ENCODE data around the gene INPP5A. TPM values are rescaled to one million over a fixed set of nuclear protein-coding genes. Genes with fewer than 3 reads are reported as not detected.
"Not testable (repeated sequence)": the region's sequence is repeated elsewhere in the genome, so short reads cannot be mapped to it uniquely, and the experiment has no call there.

Gene INPP5A
- total RNA-seq, 2 donors from 2014 or later, result 14.8 to 18.6 TPM

DNA sequence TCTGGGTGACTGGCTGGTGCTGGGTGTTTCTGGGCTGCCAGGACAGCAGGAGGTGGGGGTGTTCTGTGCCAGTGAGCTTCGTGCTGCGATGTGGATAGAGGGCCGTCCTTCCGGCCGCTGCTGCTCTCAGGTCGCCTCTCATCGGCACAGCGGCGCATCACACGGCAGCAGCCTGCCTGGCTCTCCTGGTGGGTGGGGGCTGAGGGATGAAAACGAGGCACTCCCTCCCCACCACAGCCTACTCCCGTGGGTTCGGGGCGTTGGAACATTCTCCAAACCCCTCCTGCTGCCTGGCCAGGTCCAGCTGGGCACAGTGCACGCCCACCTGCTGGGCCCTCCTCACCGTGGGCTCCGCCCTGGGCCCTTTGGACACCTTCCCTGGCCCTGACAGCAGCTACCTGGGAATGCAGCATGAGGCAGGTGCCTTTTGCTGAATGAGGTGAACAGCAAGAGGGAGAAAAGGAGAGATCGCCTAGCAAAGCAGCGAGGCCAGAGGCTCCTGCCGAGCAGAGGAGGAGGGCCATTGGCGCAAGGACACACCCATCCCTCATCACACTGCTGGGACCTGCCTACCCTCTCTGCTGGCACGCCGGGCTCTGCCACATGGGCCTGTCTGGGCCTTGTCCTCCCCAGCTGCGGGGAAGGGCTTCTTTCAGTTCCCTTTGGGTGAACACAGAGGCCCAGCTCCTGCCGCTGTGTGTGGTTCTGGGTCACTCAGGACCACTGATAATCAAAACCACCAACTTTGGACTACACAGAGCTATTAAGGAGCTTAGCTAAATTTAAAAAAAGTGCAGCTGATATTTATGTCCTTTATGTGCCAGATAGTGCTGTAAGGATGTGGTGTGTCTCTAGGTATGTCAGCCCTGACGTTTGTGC, 33.4 kb downstream of the INPP5A start:
- H3K27me3 Mint-ChIP-seq, result no peaks in the 10 kb centered on the region
- H3K4me3 Mint-ChIP-seq, result no peak overlapping the region
- H3K9me3 Mint-ChIP-seq, result no peaks in the 10 kb centered on the region
- no peak for DNase-seq (ENCODE audit: low spot score)
- H3K36me3 Mint-ChIP-seq, result no peaks in the 10 kb centered on the region
- ATAC-seq, result no peak
- H3K27ac Mint-ChIP-seq, result no peak overlapping the region
- H3K4me1 Mint-ChIP-seq (ENCODE audit: low read depth in 2 of 2), result peaks cover 7 to 15% of the 10 kb centered on the region in 2 donors

DNA sequence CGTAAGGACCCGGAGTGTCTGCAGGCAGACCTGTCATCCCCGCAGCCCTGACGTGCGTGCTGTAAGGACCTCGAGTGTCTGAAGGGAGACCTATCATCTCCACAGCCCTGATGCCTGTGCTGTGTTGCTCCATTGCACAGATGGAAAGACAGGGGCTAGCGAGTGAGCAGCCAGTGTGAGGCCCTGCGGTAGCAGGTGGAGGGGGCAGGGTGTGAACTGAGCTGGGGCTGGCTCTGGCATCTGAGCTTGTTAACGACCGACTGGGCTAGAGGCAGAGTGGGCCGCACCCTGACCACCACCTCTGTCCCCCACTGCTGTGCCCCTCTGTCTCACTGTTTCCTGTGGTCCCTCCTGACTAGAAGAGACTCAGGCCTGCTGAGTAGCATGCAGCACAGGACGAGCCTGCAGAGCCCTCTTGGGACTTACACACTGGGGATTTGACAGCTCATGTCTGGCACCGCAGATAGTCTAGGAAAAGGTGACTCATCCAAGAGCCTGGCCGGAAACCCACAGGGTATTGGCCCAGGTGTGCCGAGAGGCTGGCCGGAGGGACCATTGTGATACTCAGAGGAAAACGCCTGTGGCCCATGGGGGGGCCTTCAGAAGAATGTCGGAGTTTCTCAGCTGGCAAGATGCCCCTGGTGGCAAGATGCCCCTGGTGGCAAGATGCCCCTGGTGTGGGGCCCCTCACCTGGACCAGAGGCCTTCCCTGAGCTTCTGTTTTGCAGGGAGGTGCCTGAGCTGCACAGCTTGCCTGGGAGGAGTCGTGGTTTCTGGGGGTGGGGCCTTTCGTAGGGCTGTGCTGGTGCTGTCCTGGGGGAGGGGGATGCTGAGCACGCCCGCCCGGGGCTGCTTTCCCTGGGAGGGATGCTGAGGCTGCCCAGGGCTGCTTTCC, 34.3 kb downstream of the INPP5A start:
- Mint-ChIP-seq H3K4me3 (no peak overlapping the region), H3K4me1 (ENCODE audit: low read depth in 2 of 2) (peaks cover 6 to 24% of the 10 kb centered on the region in 2 donors), H3K27me3 (no peaks in the 10 kb centered on the region), H3K36me3 (no peaks in the 10 kb centered on the region), H3K27ac (no peak overlapping the region), H3K9me3 (no peaks in the 10 kb centered on the region)
- DNase-seq (ENCODE audit: low spot score) (peak; percentile 82), ATAC-seq (peak; percentile 79 to 83)

- DNase-seq (ENCODE audit: low spot score) (no peak), ATAC-seq (no peak)
- no peaks in the 10 kb centered on the region for H3K27me3 Mint-ChIP-seq
- no peaks in the 10 kb centered on the region for H3K36me3 Mint-ChIP-seq
- H3K4me1 Mint-ChIP-seq (ENCODE audit: low read depth in 2 of 2), result peaks cover 6 to 24% of the 10 kb centered on the region in 2 donors
- no peak overlapping the region for H3K27ac Mint-ChIP-seq
- H3K4me3 Mint-ChIP-seq, result no peak overlapping the region
- H3K9me3 Mint-ChIP-seq, result no peaks in the 10 kb centered on the region
Measured at GRCh38 chr10:132572545-132572937, 35.0 kb downstream of the INPP5A start.

- not testable (repeated sequence) for H3K36me3 Mint-ChIP-seq; H3K9me3 Mint-ChIP-seq; H3K27me3 Mint-ChIP-seq; DNase-seq (ENCODE audit: low spot score); H3K4me3 Mint-ChIP-seq; H3K27ac Mint-ChIP-seq; ATAC-seq
- peaks cover 9 to 24% of the 10 kb centered on the region in 2 donors for H3K4me1 Mint-ChIP-seq (ENCODE audit: low read depth in 2 of 2)
Measured at GRCh38 chr10:132572946-132573345, 35.4 kb downstream of the INPP5A start.

- Mint-ChIP-seq H3K36me3 (no peaks in the 10 kb centered on the region), H3K27me3 (no peaks in the 10 kb centered on the region), H3K4me3 (no peak overlapping the region), H3K9me3 (no peaks in the 10 kb centered on the region), H3K4me1 (ENCODE audit: low read depth in 2 of 2) (peaks cover 15 to 35% of the 10 kb centered on the region in 2 donors), H3K27ac (no peak overlapping the region)
- no peak for DNase-seq (ENCODE audit: low spot score)
- no peak for ATAC-seq
Measured at GRCh38 chr10:132574288-132574687, 36.7 kb downstream of the INPP5A start.

GRCh38 chr10:132574783-132575319, 37.3 kb downstream of the INPP5A start:
- no peaks in the 10 kb centered on the region for H3K36me3 Mint-ChIP-seq
- H3K4me1 Mint-ChIP-seq (ENCODE audit: low read depth in 2 of 2), result peaks cover 15 to 38% of the 10 kb centered on the region in 2 donors
- peak overlapping the region; percentile 71 to 72 for H3K27ac Mint-ChIP-seq
- ATAC-seq (no peak), DNase-seq (ENCODE audit: low spot score) (no peak)
- H3K9me3 Mint-ChIP-seq, result no peaks in the 10 kb centered on the region
- H3K4me3 Mint-ChIP-seq, result peak overlapping the region; percentile 66
- H3K27me3 Mint-ChIP-seq, result no peaks in the 10 kb centered on the region

- DNase-seq (ENCODE audit: low spot score), result peak; percentile 72
- H3K4me3 Mint-ChIP-seq, result peak overlapping the region; percentile 66
- no peaks in the 10 kb centered on the region for H3K9me3 Mint-ChIP-seq
- peak overlapping the region; percentile 71 to 72 for H3K27ac Mint-ChIP-seq
- peaks cover 16 to 38% of the 10 kb centered on the region in 2 donors for H3K4me1 Mint-ChIP-seq (ENCODE audit: low read depth in 2 of 2)
- no peaks in the 10 kb centered on the region for H3K36me3 Mint-ChIP-seq
- peak; percentile 82 to 86 for ATAC-seq
- H3K27me3 Mint-ChIP-seq, result no peaks in the 10 kb centered on the region
Measured at GRCh38 chr10:132575320-132576201, 38.0 kb downstream of the INPP5A start.

DNA sequence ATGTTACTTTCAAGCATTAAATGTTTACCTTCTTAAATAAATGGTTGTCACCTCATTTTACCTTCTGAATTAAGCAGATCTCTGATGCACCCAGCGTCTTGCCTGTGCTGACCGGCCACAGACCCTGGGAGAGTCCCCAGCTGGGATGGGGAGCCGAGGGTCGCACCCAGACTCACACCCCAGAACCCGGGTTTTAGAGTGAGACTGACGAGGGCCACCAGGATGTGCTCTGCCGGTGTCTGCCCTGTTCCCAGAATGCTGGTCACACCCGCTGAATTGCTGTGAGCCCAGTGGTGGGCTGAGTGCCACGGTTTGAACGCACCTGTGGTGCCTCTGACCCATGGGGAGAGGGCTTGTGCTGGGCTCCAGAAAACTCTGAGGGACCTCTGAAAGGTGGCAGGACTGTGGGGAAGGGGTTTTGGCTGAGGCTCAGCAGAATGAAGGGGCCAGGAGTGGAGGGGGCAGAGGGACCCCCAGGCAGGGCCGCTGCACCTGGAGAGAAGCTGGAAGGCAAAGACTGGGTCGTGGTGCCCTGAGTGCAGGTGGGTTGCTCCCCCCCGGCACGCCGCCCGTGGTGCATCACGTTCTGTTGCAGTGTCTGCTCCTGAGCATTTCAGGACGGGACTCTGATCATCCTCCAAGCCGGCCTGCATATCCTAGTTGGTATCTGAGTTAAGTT, 39.2 kb downstream of the INPP5A start:
- peak overlapping the region; percentile 66 for H3K4me3 Mint-ChIP-seq
- DNase-seq (ENCODE audit: low spot score) (no peak), ATAC-seq (no peak)
- peak overlapping the region in 1 of 2 donors; percentile 71 for H3K27ac Mint-ChIP-seq
- peaks cover 28 to 48% of the 10 kb centered on the region in 2 donors for H3K4me1 Mint-ChIP-seq (ENCODE audit: low read depth in 2 of 2)
- H3K36me3 Mint-ChIP-seq, result peaks cover 9% of the 10 kb centered on the region
- H3K9me3 Mint-ChIP-seq, result no peaks in the 10 kb centered on the region
- peaks cover 2 to 9% of the 10 kb centered on the region in 2 donors for H3K27me3 Mint-ChIP-seq

DNA sequence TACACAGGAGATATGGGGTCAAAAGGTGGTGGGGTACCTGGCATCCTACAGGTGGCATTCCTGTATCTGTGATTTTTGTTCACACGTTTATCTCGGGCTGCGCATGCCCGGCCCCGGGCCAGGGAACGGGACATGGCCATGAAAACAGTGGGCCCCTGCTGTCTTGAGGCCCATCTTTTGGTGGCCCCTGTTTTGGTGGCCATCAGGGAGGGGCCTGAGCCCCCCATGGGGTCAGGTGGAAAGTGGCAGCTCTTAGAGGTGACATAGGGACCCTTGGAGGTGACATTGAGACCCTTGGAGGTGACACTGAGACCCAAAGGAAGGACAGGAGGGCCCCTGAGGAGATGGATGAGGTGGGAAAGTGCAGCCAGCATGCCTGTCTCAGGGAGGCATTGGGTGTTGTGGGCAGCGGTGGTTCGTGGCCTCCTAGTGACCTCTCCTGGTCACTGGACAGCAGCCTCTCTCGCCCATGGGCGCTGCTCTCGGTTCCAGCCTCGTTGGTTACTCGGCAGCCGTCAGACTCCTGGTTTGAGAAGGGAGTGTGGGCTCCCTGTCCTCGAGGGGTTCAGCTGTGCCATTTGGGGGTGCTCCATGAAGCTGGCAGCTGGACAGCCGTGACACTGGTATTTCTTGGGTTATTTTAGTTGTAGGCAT, 39.9 kb downstream of the INPP5A start:
- no peak overlapping the region for H3K27ac Mint-ChIP-seq
- no peaks in the 10 kb centered on the region for H3K9me3 Mint-ChIP-seq
- no peak for DNase-seq (ENCODE audit: low spot score)
- peaks cover 2 to 9% of the 10 kb centered on the region in 2 donors for H3K27me3 Mint-ChIP-seq
- H3K36me3 Mint-ChIP-seq, result peaks cover 9% of the 10 kb centered on the region
- no peak overlapping the region for H3K4me3 Mint-ChIP-seq
- H3K4me1 Mint-ChIP-seq (ENCODE audit: low read depth in 2 of 2), result peaks cover 29 to 48% of the 10 kb centered on the region in 2 donors
- ATAC-seq, result no peak

DNA sequence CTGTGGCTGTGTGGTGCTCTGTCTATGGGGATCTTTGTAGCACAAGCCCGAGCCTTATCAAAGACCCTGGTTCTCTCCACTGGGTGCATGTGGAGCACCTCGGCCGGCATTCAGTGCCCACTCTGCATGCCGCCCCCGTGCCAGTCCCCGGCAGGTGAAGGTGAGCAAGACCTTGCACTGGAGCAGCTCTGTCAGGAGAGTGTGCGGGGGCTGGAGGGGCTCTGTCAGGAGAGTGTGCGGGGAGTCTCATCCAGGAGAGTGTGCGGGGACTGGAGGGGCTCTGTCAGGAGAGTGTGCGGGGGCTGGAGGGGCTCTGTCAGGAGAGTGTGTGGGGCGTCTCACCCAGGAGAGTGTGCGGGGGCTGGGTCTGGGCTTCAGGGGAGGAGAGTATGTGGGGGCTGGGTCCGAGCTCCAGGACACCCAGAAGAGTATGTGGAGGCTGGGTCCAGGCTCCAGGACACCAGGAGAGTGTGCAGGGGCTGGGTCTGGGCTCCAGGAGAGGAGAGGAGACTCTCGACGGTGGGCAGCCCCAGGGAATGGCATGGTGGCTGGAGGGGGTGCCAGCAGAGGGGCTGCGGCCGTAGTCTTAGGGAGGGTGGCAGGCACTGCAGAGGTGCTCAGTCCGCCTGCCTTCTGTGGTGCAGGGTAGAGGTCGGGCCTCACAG, 40.8 kb downstream of the INPP5A start:
- H3K36me3 Mint-ChIP-seq, result peaks cover 9% of the 10 kb centered on the region
- peak overlapping the region; percentile 20 for H3K4me3 Mint-ChIP-seq
- no peak overlapping the region for H3K27ac Mint-ChIP-seq
- H3K4me1 Mint-ChIP-seq (ENCODE audit: low read depth in 2 of 2), result peaks cover 36 to 55% of the 10 kb centered on the region in 2 donors
- no peaks in the 10 kb centered on the region for H3K9me3 Mint-ChIP-seq
- no peak for ATAC-seq
- DNase-seq (ENCODE audit: low spot score), result no peak
- H3K27me3 Mint-ChIP-seq, result peaks cover 2 to 9% of the 10 kb centered on the region in 2 donors

DNA sequence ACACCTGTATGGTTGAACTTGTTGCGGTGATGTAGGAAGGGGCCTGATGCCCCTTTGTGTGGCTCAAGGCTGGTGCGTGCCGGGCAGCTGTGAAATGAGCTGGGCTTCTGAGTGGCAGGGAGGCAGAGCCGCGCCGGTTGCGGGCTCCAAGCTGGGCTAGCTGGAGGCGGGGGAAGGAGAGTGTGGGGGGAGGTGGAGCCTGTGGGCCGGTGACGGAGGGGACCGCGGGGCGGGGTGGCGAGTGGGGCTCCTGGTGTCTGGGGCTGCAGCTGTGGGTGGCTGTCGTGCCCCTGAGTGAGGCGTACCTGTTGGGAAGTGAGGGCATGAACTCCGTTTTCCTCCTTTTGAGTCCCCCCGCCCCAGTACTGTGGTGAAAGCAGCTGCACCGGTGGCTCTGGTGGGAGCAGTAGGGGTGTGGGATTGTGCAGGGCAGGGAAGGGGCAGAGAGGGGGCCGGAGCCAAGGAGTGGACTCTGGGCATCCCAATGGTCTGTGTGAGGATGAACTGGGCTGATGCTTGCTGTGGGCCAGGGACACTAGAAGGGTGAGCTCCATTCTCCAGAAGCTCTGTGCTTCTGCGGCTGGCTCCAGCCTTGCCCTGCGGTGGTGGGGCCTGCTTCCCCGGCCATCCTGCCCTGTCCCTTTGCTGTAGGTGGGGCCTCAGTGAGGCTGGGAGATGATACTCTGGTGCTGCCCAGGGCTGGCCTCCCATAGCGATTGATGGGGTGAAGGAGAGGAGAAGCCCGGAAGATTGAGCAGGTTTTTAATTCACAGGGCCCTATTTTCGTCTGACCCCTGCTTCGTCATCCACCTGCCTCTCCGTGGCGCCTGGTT, 41.7 kb downstream of the INPP5A start:
- no peak overlapping the region for H3K27ac Mint-ChIP-seq
- H3K4me1 Mint-ChIP-seq (ENCODE audit: low read depth in 2 of 2), result peaks cover 36 to 55% of the 10 kb centered on the region in 2 donors
- DNase-seq (ENCODE audit: low spot score) (no peak), ATAC-seq (no peak)
- H3K27me3 Mint-ChIP-seq, result peaks cover 2 to 9% of the 10 kb centered on the region in 2 donors
- no peak overlapping the region for H3K4me3 Mint-ChIP-seq
- peaks cover 9% of the 10 kb centered on the region for H3K36me3 Mint-ChIP-seq
- no peaks in the 10 kb centered on the region for H3K9me3 Mint-ChIP-seq
